Breast epithelium (tissue), 4 donors: ENCODE results near the gene PCARE. TPM values are rescaled to one million over a fixed set of nuclear protein-coding genes. Genes with fewer than 3 reads are reported as not detected.
A peak's percentile ranks its signal among the peaks of the same experiment; 100 is the strongest.
"Not testable (repeated sequence)": the region's sequence is repeated elsewhere in the genome, so short reads cannot be mapped to it uniquely, and the experiment has no call there.

ENCODE experiments used
- DNase-seq, 2 donors: peaks; one replicate each; pipeline ENCODE4 v3.0.0-alpha.2; 2019; ENCODE audit warnings: low spot score in 2 of 2
- H3K27ac ChIP-seq, 2 donors: fragments of 200-600 bp; sonication (generic) in 1 of 2; one replicate each; pipeline ENCODE4 v1.5.1; 2016 to 2019; ENCODE audit warnings: mild to moderate bottlenecking in 1 of 2
- H3K27me3 ChIP-seq, 2 donors: fragments of 200-600 bp; sonication (generic) in 1 of 2; one replicate each; pipeline versions ENCODE4 v1.5.1 to v1.6.0; 2017 to 2019; ENCODE audit warnings: control low read depth in 1 of 2, mild to moderate bottlenecking in 1 of 2
- H3K36me3 ChIP-seq: fragments of 200-600 bp; one replicate; pipeline ENCODE4 v1.5.1; 2019
- H3K4me1 ChIP-seq, 2 donors: fragments of 200-600 bp; sonication (generic); one replicate each; pipeline ENCODE4 v1.5.1; 2016 to 2019; ENCODE audit warnings: control low read depth in 1 of 2
- H3K4me3 ChIP-seq, 3 donors: fragments of 200-600 bp; sonication (generic); 1 replicate in 2 of 3; 2 replicates in 1 of 3; pipeline ENCODE4 v1.5.1; 2016 to 2019; ENCODE audit warnings: mild to moderate bottlenecking in 3 of 3, moderate library complexity in 2 of 3
- H3K9me3 ChIP-seq, 2 donors: fragments of 200-600 bp; sonication (generic) in 1 of 2; one replicate each; pipeline ENCODE4 v1.5.1; 2016 to 2019; ENCODE audit warnings: control low read depth in 1 of 2
- CTCF ChIP-seq, 3 donors: fragments of 450-650 bp; IDR thresholded peaks; one replicate each; pipeline ENCODE4 v1.5.1; 2016 to 2017; ENCODE audit warnings: antibody characterized with exemption in 3 of 3, mild to moderate bottlenecking in 3 of 3, moderate library complexity in 3 of 3
- POLR2A ChIP-seq: fragments of 450-650 bp; IDR thresholded peaks from one replicate; pipeline ENCODE4 v1.6.1; 2016; ENCODE audit warnings: antibody characterized with exemption, mild to moderate bottlenecking, moderate library complexity
- POLR2AphosphoS5 ChIP-seq, 3 donors: sonication (generic); formaldehyde crosslinking; IDR thresholded peaks; one replicate each; pipeline ENCODE4 v1.6.1; 2017; ENCODE audit warnings: antibody characterized with exemption in 3 of 3
- intact Hi-C: fragments of 100-400 bp; cut with DNase I; formaldehyde crosslinking; loops from one replicate; pipeline ENCODE4 v1.15.1; 2023; ENCODE audit warnings: low total_unique reads
- total RNA-seq, 3 donors: library from RNA; depleted of rRNA; stranded (reverse); fragments of >200 nt; gene quantifications; one replicate each; pipeline ENCODE4 v1.1.0, GENCODE V29; 2016

PCARE gene
- total RNA-seq, 3 donors from 2014 or later: not detected

DNA sequence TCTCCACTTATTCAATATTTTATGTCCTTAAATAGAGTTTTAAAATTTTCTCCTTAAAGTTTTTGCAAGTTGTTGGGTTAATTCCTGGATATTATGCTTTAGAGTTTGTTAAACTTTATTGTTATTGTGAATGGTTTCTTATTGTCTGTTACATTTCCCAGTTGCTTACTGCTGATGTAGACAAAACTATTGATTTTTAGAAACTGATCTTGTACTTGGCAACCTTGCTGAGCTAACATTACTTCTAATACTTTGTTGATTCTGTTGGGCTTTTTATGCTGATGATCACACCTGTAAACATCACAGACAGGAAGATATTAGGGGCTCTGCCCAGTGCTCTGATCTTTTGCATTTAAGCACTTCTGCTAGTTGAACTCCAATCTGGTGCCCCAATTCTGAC lies 38.1 kb upstream of the PCARE start:
- Histone ChIP-seq H3K27me3 (no peaks in the 10 kb centered on the region), H3K27ac (no peak overlapping the region), H3K9me3 (no peaks in the 10 kb centered on the region), H3K4me3 (no peak overlapping the region), H3K4me1 (peaks cover 0 to 2% of the 10 kb centered on the region in 2 donors), H3K36me3 (no peaks in the 10 kb centered on the region)
- no peak for TF ChIP-seq CTCF (IDR thresholded peaks at IDR 0.05)
- no peak for TF ChIP-seq POLR2A
- no peak for TF ChIP-seq POLR2AphosphoS5 (IDR thresholded peaks at IDR 0.05)
- DNase-seq: no peak
- intact Hi-C loops: no loop called here

DNA sequence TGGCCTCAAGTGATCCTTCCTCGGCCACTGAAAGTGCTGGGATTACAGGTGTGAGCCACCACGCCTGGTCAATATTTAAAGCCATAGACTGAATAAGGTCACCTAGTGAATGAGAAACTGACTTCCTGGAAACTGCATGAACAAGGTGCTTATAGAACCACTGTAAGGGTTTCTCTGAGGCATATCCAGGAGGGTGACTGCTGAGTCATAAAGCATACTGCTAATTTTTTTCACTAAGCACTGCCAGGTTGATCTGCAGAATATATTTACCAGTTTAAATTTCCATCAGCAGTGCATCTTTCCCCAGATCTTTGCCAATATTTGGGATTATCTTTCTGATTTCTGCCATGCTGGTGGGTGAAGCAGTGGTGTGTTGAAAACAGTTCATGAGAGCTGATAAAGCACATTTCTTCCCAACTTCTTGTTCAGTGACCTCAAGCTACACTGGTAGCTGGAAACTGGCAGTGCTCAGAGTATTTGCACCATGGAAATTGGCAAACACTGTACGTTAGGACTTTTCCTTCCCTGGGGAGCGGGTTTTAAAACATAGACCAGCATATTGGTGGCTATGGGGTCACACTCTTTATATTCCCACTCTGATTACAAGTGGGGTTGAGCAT lies 36.7 kb upstream of the PCARE start:
- Histone ChIP-seq H3K27me3 (no peaks in the 10 kb centered on the region), H3K4me3 (no peak overlapping the region), H3K36me3 (no peaks in the 10 kb centered on the region), H3K27ac (peak overlapping the region in 1 of 2 donors; percentile 29), H3K4me1 (no peaks in the 10 kb centered on the region), H3K9me3 (no peaks in the 10 kb centered on the region)
- TF ChIP-seq CTCF (IDR thresholded peaks at IDR 0.05) (no peak), POLR2AphosphoS5 (IDR thresholded peaks at IDR 0.05) (no peak), POLR2A (no peak)
- no peak for DNase-seq
- intact Hi-C loops: no loop called here

DNA sequence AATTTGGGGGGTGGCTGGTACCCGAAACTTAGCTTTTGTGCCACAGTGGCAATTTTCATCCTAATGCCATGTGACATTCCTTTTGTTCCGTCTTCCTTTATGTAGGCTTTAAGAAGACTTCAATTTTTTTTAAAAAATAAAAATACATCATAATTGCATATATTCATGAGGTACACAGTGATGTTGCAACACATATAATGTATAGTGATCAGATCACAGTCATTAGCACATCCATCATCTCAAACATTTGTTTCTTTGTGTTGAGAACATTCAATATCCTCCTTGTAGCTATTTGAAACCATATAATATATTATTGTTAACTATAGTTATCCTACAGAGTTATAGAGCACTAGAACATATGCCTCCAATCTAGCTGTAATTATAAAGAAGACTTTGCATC lies 34.9 kb upstream of the PCARE start:
- Histone ChIP-seq H3K9me3 (no peaks in the 10 kb centered on the region), H3K27me3 (no peaks in the 10 kb centered on the region), H3K4me1 (no peaks in the 10 kb centered on the region), H3K36me3 (no peaks in the 10 kb centered on the region), H3K4me3 (no peak overlapping the region), H3K27ac (no peak overlapping the region)
- no peak for DNase-seq
- intact Hi-C loops: no loop called here
- TF ChIP-seq POLR2AphosphoS5 (IDR thresholded peaks at IDR 0.05) (no peak), CTCF (IDR thresholded peaks at IDR 0.05) (no peak), POLR2A (no peak)

DNA sequence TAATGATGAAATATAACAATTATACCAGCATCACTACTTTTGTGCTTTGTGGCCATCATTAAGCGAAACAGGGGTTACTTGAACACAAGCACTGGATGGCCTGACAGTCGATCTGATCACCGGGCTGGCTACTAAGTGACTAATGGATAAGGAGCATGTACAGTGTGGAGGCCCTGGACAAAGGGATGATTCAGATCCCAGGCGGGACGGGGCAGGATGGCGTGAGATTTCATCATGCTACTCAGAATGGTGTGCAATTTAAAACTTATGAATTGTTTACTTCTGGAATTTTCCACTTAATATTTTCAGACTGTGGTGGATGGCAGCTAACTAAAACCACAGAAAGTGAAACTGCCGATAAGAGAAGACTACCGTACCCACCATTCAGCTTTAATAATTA lies 33.9 kb upstream of the PCARE start:
- no peaks in the 10 kb centered on the region for H3K4me1 ChIP-seq
- intact Hi-C loops: no loop called here
- TF ChIP-seq POLR2A: no peak
- TF ChIP-seq CTCF (IDR thresholded peaks at IDR 0.05): no peak
- no peak for TF ChIP-seq POLR2AphosphoS5 (IDR thresholded peaks at IDR 0.05)
- no peaks in the 10 kb centered on the region for H3K36me3 ChIP-seq
- no peaks in the 10 kb centered on the region for H3K9me3 ChIP-seq
- peak in 1 of 2 donors; percentile 75 for DNase-seq
- no peaks in the 10 kb centered on the region for H3K27me3 ChIP-seq
- H3K27ac ChIP-seq: peak overlapping the region; percentile 56 to 84
- peak overlapping the region in 1 of 3 donors; percentile 8 for H3K4me3 ChIP-seq

DNA sequence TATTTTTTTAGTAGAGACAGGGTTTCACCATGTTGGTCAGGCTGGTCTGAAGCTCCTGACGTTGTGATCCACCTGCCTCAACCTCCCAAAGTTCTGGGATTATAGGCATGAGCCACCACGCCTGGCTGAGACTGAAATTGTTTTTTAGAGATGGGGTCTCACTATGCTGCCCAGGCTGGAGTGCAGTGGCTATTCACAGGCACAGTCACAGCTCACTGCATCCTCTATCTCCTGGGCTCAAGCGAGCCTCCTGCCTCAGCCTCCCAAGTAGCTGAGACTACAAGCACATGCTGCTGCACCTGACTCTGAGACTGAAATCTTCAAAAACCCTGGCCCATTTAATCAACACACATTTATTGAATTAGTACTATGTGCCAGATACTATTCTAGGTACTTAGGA lies 33.2 kb upstream of the PCARE start:
- H3K36me3 ChIP-seq, H3K9me3 ChIP-seq, H3K4me3 ChIP-seq, H3K4me1 ChIP-seq, intact Hi-C loops, H3K27me3 ChIP-seq, DNase-seq: not testable (repeated sequence)
- H3K27ac ChIP-seq: peak overlapping the region; percentile 82 to 84

- Histone ChIP-seq H3K4me3 (no peak overlapping the region), H3K27me3 (no peaks in the 10 kb centered on the region), H3K9me3 (no peaks in the 10 kb centered on the region), H3K4me1 (no peaks in the 10 kb centered on the region), H3K27ac (peak overlapping the region; percentile 57 to 84), H3K36me3 (no peaks in the 10 kb centered on the region)
- peak in 1 of 3 donors; percentile 17 for TF ChIP-seq POLR2AphosphoS5 (IDR thresholded peaks at IDR 0.05)
- no peak for TF ChIP-seq POLR2A
- no peak for TF ChIP-seq CTCF (IDR thresholded peaks at IDR 0.05)
- no peak for DNase-seq
- intact Hi-C loops: no loop called here
Measured at GRCh38 chr2:29106980-29107388, 32.7 kb upstream of the PCARE start.
